HG03439 (cell line): ENCODE results near the gene MMAA.
"Not testable (repeated sequence)": the region's sequence is repeated elsewhere in the genome, so short reads cannot be mapped to it uniquely, and the experiment has no call there.

Experiments
- ATAC-seq: cut with Tn5 transposase; IDR thresholded peaks from one replicate; pipeline ENCODE4 v1.9.1; 2021; ENCODE audit warnings: mild to moderate bottlenecking, moderate library complexity; ENCODE audit not compliant: unreplicated experiment

The MMAA gene

DNA sequence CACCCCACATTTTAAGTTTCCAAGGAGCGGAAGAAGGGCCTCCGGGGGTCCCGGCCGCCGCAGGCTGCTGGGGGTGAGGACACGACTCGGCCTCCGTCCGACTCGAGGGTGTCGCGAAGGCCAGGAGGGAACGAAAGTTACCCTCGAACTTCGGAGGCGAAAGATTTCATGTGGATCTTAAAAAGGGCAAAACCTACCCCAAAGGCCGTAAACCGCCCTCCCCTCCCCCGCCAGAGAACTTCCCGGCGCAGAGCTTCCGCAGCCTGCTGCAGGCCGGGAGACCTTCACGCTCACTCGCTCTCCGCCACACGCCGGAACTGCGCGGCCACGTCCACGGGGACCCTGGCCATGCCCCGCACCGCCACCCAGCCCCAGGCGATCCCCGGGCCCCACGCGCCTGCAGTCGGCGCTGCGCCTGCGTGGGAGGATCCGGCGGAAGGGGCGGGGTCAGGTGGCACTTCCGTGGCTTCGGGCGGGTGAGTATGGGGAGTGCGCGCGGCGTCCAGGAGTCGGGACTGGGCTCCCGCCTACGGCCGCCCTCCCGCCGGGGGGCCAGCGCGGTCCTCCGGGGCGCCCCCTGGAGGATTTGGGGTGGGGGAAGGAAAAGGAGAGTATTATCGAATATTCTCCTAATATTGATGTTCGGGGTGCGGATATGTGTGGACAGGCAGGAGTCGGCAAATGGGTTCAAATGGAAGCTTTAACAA is at the start of gene MMAA:
Gene MMAA (plus strand): TSS at position 454 of the 707 bp plus-strand sequence. CDS start 19,755 bp downstream, outside the sequence.
- peak; percentile 95 for ATAC-seq

- not testable (repeated sequence) for ATAC-seq
These were observed 44.6 kb upstream of the MMAA start for GRCh38 chr4:145574546-145574945.

DNA sequence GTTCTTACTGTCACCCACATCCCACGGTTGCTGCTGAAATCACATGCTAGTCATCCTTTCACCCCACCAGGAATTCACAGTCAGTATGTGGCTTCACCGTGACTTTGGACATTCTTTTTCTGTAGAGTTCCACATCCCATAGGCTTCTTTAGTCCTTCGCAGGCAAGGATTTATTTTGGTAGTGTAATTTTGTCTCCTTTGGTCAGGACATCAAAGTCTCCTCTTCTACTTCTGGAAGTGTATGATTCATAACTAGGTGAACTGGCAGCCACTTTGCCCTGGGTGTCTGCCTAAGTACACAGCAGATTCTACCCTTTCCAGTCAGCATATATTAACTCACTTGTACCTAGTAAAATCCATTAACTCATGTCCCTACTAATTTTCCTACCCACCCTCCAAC is 38.3 kb upstream of the MMAA start:
- ATAC-seq = no peak

- ATAC-seq = no peak
These were observed 35.8 kb upstream of the MMAA start for GRCh38 chr4:145583191-145584055.

- no peak for ATAC-seq
These were observed 32.0 kb upstream of the MMAA start for GRCh38 chr4:145587088-145587754.

DNA sequence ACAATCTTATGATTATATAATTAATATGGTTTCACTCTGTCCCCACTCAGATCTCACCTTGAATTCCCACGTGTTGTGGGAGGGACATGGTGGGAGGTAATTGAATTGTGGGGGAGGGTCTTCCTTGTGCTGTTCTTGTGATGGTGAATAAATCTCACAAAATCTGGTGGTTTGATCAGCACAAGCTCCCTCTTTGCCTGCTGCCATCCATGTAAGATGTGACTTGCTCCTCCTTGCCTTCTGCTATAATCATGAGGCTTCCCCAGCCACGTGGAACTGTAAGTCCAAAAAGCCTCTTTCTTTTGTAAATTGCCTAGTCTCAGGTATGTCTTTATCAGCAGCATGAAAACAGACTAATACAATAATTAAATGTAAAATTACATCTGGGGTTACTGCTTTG is 29.8 kb upstream of the MMAA start:
- not testable (repeated sequence) for ATAC-seq

DNA sequence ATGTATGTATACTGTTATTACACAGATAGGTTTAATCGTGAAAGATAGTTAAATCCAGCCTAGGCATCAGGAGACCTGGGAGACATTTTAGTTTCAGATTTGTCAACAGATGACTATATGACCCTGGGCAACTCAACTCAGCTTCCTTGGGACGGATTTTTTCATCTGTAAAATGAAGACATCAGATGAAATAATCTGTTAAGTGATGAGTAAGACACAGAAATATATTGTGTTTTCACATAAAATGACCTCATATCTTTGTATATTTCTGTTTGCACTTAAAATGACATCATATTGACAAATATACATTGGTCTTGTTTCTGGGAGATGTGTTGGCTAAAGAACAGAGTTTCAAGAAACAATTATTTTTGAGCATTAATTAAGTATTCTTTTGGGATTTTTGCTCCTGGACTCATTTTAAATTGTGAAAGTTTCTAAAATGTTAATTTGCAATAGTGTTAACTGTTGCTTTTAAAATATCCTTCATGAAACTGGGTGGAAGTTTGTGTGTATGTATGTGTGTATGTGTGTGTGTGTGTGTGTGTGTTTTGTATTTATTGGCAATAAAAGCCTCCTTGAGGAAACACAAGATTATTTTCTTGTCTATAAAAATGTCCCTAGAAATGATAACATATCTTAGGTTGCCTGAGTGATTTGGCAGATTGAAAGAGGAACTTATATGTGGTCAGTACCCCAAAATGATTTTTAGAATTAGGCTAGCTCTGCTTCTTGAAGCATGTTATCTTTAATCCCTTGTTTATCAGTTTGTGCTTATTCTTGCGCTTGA is 29.1 kb upstream of the MMAA start:
- no peak for ATAC-seq

- no peak for ATAC-seq
These were observed 16.9 kb upstream of the MMAA start for GRCh38 chr4:145602129-145602760.

GRCh38 chr4:145605941-145606340 is 13.2 kb upstream of the MMAA start:
- ATAC-seq = no peak

- peak; percentile 78 for ATAC-seq
These were observed 9.4 kb upstream of the MMAA start for GRCh38 chr4:145609481-145610427.

DNA sequence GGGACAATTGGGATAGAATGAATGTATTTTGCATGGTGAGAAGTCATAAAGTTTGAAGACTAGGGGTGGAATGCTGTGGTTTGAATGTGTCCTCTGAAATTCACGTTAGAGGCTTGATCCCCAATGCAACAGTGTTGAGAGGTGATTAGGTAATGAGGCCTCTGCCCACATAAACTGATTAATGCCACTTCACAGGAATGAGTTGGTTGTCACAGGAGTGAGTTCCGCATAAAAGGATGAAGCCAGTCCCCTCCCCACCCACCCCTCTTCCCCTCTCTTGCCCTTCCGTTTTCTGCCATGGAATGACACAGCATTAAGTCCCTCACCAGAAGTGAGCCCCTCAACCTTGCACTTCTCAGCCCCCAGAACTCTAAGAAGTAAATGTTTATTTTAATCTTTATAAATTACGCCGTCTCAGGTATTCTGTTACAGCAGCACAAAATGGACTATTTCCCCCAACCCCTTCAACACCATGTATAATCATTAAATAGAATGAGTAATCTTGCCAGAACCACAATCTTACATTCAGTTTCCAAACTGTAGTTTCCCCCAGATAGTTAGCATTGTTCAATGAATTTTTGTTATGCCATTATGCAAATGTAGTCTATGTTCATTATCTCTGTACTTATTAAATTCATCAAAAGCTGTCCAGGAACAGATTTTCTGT is 5.5 kb upstream of the MMAA start:
- ATAC-seq = no peak

DNA sequence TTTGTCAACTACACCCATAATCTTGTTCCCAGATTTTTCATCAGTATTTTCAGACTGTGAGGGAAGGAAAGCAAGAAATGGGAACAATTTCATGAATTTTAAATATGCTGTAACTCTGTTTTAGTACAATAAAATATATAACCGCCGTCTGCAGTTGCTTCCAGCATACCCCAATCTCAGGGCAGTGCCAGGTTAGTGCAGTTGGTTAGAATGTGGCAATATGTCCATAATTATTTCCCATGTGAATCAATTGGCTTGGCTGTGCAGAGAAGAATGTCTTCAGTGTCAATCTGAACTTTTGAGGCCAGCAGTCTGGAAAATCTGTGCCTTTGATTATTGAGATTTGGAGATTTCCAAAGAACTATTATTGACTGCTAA is 5.0 kb upstream of the MMAA start:
- no peak for ATAC-seq

DNA sequence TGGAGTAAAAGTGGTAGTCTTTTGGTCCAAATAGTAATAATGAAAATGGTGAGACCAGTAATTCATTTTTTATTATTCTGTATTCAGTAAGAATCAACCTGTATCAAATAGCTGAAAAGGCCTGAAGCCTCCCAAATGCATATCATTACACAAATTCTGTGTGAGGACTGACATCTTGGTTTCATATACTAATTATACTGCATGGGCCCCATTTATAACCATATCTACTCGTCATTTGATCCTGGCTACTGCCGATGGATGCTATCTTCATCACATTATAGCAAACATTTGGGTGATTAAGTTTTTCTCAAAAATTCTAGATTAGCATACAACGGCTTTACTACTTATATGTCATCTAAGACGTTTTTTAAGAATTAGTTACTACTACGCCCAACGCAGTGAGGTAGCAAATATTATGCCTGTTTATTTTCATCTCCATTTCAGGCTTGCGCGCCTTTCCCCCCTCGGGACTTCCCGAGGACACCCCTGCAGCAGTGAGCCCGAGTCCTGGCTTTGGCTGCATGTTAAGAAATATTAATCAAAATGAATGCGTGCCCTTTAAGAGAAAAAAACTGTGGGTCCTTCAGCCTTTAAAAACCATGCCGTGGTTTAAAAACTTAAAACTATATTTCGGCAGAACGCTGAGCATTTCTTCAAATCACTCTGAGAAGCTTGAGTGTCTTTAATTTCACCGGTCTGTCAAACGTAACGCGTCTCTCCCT is 814 bp upstream of the MMAA start:
- no peak for ATAC-seq

DNA sequence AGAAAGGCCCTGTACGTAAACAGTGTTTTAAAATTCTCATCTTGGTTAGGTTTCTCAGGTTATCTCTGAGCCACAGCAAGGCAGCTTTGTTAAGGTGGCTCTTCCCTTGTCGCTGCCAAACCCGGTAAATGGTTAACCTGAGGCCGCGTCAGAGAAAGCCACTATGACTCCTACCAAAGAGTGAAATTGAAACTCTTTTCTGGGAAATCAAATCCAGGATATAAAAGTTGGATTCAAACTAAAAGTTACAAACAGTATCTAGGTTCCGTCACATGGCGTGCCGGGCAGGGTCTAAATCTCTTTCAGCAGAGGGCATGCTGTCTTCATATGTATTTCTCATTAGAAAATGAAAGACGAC is 433 bp downstream of the MMAA start:
- ATAC-seq = peak; percentile 40

- ATAC-seq = not testable (repeated sequence)
These were observed 2.9 kb downstream of the MMAA start for GRCh38 chr4:145622067-145622466.

GRCh38 chr4:145623831-145624230 is 4.6 kb downstream of the MMAA start:
- ATAC-seq = no peak

DNA sequence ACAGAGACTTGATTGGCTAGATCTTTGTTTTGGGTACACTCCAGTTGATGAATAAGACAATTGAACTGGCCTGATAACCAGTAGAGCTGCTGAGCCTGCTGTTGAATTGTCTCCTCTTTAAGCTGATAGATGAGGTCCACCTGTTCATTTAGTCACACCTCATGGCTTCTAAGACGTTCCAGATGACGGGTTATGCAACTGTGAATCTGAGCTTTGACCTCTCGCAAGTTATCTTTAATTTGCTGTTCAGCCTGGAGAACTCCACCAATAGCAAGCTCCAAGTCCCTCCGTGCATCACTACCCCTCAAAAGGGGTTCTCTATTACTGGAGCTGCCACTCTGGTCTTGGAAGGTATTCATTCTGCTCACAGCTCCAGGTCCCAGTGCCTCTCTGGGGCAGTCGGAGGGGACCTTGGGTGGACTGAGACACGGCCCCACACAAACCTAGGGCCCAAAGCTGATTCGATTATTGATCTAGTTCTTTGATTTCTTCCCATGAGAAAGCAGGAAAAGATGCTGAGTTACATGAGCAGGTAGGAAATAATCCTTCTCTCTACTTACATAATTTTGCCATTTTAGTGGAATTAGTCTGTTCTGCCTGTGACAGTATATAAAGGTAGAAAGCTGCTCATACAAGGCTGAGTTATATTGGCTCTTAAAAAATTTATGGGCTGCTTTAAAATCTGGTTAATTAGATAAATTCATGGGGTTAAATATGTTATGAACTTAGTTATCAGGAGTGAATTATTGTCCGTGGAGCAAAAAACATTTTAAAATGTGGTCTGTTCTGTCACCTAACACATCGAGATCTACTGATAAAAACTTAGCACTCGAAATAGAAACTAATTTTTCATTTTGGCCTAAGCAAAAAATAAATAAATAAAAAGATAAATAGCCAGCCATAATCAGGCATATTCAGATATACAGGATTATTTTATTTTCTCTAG is 6.8 kb downstream of the MMAA start:
- ATAC-seq = no peak
